ENCODE measurements around the gene ERN2. TPM values are rescaled to one million over a fixed set of nuclear protein-coding genes. Genes with fewer than 3 reads are reported as not detected.
A peak's percentile ranks its signal among the peaks of the same experiment; 100 is the strongest.

The ERN2 gene
- total RNA-seq, 1 donor from 2014 or later, result not detected

DNA sequence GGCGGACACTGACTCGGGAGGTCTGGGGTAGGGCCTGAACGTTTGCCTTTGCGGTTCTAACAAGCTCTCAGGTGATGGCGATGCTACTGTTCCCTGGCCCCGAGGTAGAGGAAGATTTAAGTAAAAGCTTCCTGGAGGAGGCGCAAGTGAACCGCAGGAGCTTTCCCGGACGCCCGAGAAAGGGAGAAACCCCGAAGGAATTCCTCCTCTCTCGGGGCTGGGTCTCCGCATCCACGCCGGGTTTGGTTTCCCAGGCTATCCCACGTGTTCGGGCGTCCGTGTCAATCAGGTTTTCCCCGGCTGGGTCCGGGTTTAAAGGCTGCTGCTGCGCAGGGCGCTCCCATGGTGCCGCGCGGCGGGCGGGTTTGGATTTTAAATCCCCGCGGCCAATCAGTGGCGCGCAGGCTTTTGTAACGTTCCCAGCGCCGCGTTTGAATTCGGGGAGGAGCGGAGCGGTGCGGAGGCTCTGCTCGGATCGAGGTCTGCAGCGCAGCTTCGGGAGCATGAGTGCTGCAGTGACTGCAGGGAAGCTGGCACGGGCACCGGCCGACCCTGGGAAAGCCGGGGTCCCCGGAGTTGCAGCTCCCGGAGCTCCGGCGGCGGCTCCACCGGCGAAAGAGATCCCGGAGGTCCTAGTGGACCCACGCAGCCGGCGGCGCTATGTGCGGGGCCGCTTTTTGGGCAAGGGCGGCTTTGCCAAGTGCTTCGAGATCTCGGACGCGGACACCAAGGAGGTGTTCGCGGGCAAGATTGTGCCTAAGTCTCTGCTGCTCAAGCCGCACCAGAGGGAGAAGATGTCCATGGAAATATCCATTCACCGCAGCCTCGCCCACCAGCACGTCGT is 34.4 kb downstream of the ERN2 start, which contains the start of gene PLK1:
Gene PLK1, plus strand, starts transcription at position 460 of the 844 bp plus-strand sequence. Its CDS starts 44 bp downstream, at position 504.
- Histone ChIP-seq H3K27ac (peak within 1 kb of the TSS; percentile 28), H3K36me3 (peaks cover 0 to 3% of the 10 kb centered on the region in 2 donors), H3K9me3 (no peaks in the 10 kb centered on the region), H3K27me3 (no peaks in the 10 kb centered on the region), H3K4me1 (peaks cover 20% of the 10 kb centered on the region), H3K4me3 (peak within 1 kb of the TSS; percentile 48 to 57)
- intact Hi-C loops (cut with DNase I), result no loop called here
- DNase-seq (ENCODE audit: extremely low spot score in 2 of 2), result no peak
- TF ChIP-seq POLR2AphosphoS5 (IDR thresholded peaks at IDR 0.05; ENCODE audit: insufficient read depth in 1 of 2, low read depth in 1 of 2) (peak; percentile 44 to 77), POLR2A (IDR thresholded peaks at IDR 0.05) (no peak)
- TF ChIP-seq, protein P1, sequence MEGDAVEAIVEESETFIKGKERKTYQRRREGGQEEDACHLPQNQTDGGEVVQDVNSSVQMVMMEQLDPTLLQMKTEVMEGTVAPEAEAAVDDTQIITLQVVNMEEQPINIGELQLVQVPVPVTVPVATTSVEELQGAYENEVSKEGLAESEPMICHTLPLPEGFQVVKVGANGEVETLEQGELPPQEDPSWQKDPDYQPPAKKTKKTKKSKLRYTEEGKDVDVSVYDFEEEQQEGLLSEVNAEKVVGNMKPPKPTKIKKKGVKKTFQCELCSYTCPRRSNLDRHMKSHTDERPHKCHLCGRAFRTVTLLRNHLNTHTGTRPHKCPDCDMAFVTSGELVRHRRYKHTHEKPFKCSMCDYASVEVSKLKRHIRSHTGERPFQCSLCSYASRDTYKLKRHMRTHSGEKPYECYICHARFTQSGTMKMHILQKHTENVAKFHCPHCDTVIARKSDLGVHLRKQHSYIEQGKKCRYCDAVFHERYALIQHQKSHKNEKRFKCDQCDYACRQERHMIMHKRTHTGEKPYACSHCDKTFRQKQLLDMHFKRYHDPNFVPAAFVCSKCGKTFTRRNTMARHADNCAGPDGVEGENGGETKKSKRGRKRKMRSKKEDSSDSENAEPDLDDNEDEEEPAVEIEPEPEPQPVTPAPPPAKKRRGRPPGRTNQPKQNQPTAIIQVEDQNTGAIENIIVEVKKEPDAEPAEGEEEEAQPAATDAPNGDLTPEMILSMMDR (IDR thresholded peaks at IDR 0.05), result no peak

DNA sequence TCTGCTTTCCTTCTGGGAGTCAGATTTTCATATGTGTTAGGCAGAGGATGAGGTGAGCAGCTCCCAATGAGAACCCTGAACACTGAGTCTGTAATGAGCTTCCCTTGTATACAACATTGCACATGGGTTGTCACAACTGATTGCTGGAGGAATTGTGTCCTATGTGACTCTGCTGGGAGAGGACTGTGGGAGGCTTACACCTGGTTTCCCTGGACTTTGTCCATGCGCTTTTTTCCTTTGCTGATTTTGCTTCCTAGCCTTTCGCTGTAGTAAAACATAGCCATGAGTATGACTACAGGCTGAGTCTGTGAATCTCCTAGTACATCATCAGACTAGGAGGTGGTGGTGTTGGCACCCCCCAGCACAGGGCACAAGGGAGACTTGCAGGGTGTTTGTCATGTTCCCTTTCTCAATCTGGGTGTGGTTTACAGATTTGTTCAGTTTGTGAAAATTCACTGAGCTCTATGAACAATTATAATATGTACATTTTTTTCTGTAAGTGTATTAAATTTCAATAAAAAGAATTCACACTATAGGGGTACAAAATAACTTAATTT is 36.0 kb downstream of the ERN2 start:
- H3K27ac ChIP-seq, result no peak overlapping the region
- intact Hi-C loops (cut with DNase I), result no loop called here
- TF ChIP-seq, protein P1 (IDR thresholded peaks at IDR 0.05), result no peak
- TF ChIP-seq POLR2AphosphoS5 (IDR thresholded peaks at IDR 0.05; ENCODE audit: insufficient read depth in 1 of 2, low read depth in 1 of 2), result no peak
- no peak for TF ChIP-seq POLR2A (IDR thresholded peaks at IDR 0.05)
- H3K36me3 ChIP-seq, result peaks cover 0 to 7% of the 10 kb centered on the region in 2 donors
- H3K4me1 ChIP-seq, result peaks cover 20% of the 10 kb centered on the region
- DNase-seq (ENCODE audit: extremely low spot score in 2 of 2), result no peak
- no peaks in the 10 kb centered on the region for H3K27me3 ChIP-seq
- H3K9me3 ChIP-seq, result no peaks in the 10 kb centered on the region
- no peak overlapping the region for H3K4me3 ChIP-seq

DNA sequence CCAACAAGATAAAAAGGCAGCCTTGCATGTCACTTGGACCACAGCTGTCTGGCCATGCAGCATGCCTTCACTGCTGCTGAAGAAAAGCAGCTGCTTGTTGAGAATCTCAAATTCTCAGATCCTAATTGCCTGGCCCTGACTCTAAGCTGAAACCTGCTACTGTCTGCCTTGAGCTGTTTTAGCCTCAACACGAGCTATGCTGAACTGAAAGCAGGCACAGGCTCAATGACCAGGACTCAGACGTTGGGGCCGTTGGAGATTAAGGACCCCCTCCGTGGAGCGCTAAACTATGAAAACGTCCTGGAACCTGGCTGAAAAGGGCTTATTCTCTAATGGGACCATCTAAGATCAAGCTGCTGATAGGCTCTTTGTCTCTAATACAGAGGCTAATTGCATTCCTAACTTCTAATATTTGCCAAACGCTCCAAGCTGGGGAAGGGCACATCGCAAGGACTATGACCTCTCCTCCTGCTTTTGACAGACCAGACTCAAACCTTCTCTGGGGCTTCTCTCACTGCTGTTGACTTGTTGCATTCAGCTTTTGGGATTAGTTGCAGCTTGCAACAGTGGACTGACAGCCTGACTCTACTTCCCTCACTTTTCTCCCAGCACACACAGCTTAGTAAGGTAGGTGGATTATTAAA is 38.9 kb downstream of the ERN2 start:
- no peak overlapping the region for H3K4me3 ChIP-seq
- H3K27ac ChIP-seq, result no peak overlapping the region
- no peaks in the 10 kb centered on the region for H3K27me3 ChIP-seq
- intact Hi-C loops (cut with DNase I), result no loop called here
- no peak for DNase-seq (ENCODE audit: extremely low spot score in 2 of 2)
- peaks cover 0 to 20% of the 10 kb centered on the region in 2 donors for H3K36me3 ChIP-seq
- no peaks in the 10 kb centered on the region for H3K9me3 ChIP-seq
- peaks cover 11% of the 10 kb centered on the region for H3K4me1 ChIP-seq
- TF ChIP-seq, protein P1 (IDR thresholded peaks at IDR 0.05), result no peak
- TF ChIP-seq POLR2A (IDR thresholded peaks at IDR 0.05), result no peak
- no peak for TF ChIP-seq POLR2AphosphoS5 (IDR thresholded peaks at IDR 0.05; ENCODE audit: insufficient read depth in 1 of 2, low read depth in 1 of 2)

DNA sequence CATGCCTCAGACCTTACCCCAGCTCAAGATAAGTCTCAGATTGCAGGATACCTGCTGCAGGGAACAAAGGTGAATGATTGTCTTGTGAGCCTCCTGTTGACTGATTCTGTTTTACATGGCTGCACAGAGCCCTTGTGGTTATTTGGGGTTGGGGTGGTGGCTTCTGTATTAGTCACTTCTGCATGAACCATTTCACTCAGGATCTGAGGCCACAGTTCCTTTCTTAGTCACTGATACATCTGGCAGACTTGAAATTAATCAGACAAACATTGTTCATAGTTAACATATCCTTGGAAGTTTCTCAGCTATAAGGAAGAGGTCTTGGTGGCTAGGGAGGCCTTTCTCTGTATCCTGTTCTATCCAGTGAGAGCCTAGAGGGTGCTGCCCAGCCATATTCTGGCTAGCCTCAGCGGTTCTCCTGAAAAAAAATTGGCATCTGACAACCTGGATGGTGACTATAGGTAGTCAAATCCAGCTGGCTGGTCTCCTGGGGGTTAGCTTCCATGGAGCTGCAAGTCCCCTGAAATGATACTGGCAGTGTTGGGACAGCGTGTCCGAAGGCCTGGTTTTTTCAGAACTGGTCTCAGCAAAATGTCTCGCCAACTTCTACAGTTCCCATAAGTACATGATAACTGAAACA is 42.8 kb downstream of the ERN2 start:
- Histone ChIP-seq H3K27me3 (no peaks in the 10 kb centered on the region), H3K36me3 (peaks cover 0 to 58% of the 10 kb centered on the region in 2 donors), H3K27ac (no peak overlapping the region), H3K4me1 (no peaks in the 10 kb centered on the region), H3K4me3 (no peak overlapping the region), H3K9me3 (no peaks in the 10 kb centered on the region)
- DNase-seq (ENCODE audit: extremely low spot score in 2 of 2), result no peak
- intact Hi-C loops (cut with DNase I), result no loop called here
- no peak for TF ChIP-seq POLR2A (IDR thresholded peaks at IDR 0.05)

DNA sequence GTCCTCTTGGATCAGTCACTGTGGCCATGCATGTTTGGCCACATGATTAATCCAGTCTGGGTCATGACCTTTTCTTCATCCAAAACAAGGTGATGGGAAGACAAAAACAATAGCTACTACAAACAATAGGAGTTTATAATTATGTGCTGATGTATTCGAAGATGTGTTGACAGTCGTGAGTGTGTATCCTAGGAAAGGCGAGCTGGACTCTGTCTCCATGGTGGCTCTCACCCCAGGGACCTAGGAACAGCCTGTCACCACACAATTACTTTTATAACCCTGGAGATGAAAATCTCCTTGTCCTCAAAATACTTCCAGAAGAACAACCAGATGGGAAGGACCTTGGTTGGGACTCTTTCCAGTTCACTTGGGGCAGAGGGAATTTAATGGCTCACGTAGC is 44.1 kb downstream of the ERN2 start:
- H3K36me3 ChIP-seq, result peaks cover 0 to 70% of the 10 kb centered on the region in 2 donors
- DNase-seq (ENCODE audit: extremely low spot score in 2 of 2), result no peak
- no peaks in the 10 kb centered on the region for H3K27me3 ChIP-seq
- TF ChIP-seq POLR2A (IDR thresholded peaks at IDR 0.05) (no peak), POLR2AphosphoS5 (IDR thresholded peaks at IDR 0.05; ENCODE audit: insufficient read depth in 1 of 2, low read depth in 1 of 2) (no peak)
- TF ChIP-seq, protein P1 (IDR thresholded peaks at IDR 0.05), result no peak
- H3K9me3 ChIP-seq, result no peaks in the 10 kb centered on the region
- no peak overlapping the region for H3K4me3 ChIP-seq
- intact Hi-C loops (cut with DNase I), result no loop called here
- no peaks in the 10 kb centered on the region for H3K4me1 ChIP-seq
- H3K27ac ChIP-seq, result no peak overlapping the region

Data from vagina (tissue), 2 donors.